Mesenchymal stem cell (in vitro differentiated cells and primary cell): ENCODE measurements around the gene KIRREL3.

Experiments used
- DNase-seq: peaks from one replicate; pipeline ENCODE4 v3.0.0-alpha.2; 2013
- H2AFZ ChIP-seq: one replicate; pipeline ENCODE4 v1.6.1; 2013; ENCODE audit warnings: low read depth, mild to moderate bottlenecking, control low read depth, inconsistent platforms, low read length, moderate library complexity
- H2AK5ac ChIP-seq: 2 replicates; pipeline ENCODE4 v1.6.1; 2013; ENCODE audit warnings: low read length, moderate library complexity, mild to moderate bottlenecking, inconsistent platforms; ENCODE audit not compliant: severe bottlenecking
- H2BK120ac ChIP-seq: one replicate; pipeline ENCODE4 v1.6.1; 2013; ENCODE audit warnings: low read depth, mild to moderate bottlenecking, inconsistent platforms, low read length, moderate library complexity
- H2BK12ac ChIP-seq, 2 experiments: one replicate each; pipeline ENCODE4 v1.6.1; 2013; ENCODE audit warnings: inconsistent platforms in 2 of 2, low read length in 2 of 2, mild to moderate bottlenecking in 2 of 2, moderate library complexity in 2 of 2, control low read depth in 1 of 2
- H2BK15ac ChIP-seq: one replicate; pipeline ENCODE4 v1.6.1; 2013; ENCODE audit warnings: mild to moderate bottlenecking, low read depth, inconsistent platforms; ENCODE audit not compliant: poor library complexity, severe bottlenecking
- H2BK5ac ChIP-seq: 2 replicates; pipeline ENCODE4 v1.6.1; 2013; ENCODE audit warnings: low read depth, mild to moderate bottlenecking, low read length, control low read depth, inconsistent platforms; ENCODE audit not compliant: poor library complexity, severe bottlenecking
- H3K14ac ChIP-seq, 2 experiments: one replicate each; pipeline ENCODE4 v1.6.1; 2013; ENCODE audit warnings: inconsistent platforms in 2 of 2, low read length in 2 of 2, control low read depth in 1 of 2, mild to moderate bottlenecking in 1 of 2, moderate library complexity in 1 of 2
- H3K18ac ChIP-seq, 2 experiments: one replicate each; pipeline ENCODE4 v1.6.1; 2013; ENCODE audit warnings: inconsistent platforms in 2 of 2, low read length in 2 of 2, control low read depth in 1 of 2, low read depth in 1 of 2, mild to moderate bottlenecking in 1 of 2
- H3K23ac ChIP-seq, 2 experiments: one replicate each; pipeline ENCODE4 v1.6.1; 2013; ENCODE audit warnings: inconsistent platforms in 2 of 2, low read length in 2 of 2, mild to moderate bottlenecking in 2 of 2, moderate library complexity in 2 of 2, control low read depth in 1 of 2
- H3K27ac ChIP-seq: 2 replicates; pipeline ENCODE4 v1.5.1; 2013; ENCODE audit warnings: mild to moderate bottlenecking, moderate library complexity, low read length, control low read depth, inconsistent platforms; ENCODE audit not compliant: poor library complexity, severe bottlenecking
- H3K27me3 ChIP-seq, 2 experiments: 2 replicates each; pipeline versions ENCODE4 v1.6.1 to v1.7.0; 2013; ENCODE audit warnings: low read length in 2 of 2, mild to moderate bottlenecking in 2 of 2, moderate library complexity in 2 of 2, control low read depth in 1 of 2, inconsistent platforms in 1 of 2; ENCODE audit not compliant: control insufficient read depth in 1 of 2, insufficient read depth in 1 of 2
- H3K36me3 ChIP-seq, 2 experiments: 2 replicates each; pipeline versions ENCODE4 v1.6.1 to v1.7.0; 2013; ENCODE audit warnings: low read length in 2 of 2, control low read depth in 1 of 2, inconsistent platforms in 1 of 2, low read depth in 1 of 2, mild to moderate bottlenecking in 1 of 2; ENCODE audit not compliant: insufficient read depth in 2 of 2, control insufficient read depth in 1 of 2
- H3K4ac ChIP-seq, 2 experiments: one replicate each; pipeline ENCODE4 v1.6.1; 2013; ENCODE audit warnings: inconsistent platforms in 2 of 2, low read length in 2 of 2, mild to moderate bottlenecking in 2 of 2, moderate library complexity in 2 of 2, control low read depth in 1 of 2, low read depth in 1 of 2
- H3K4me1 ChIP-seq: 2 replicates; pipeline ENCODE4 v1.6.1; 2013; ENCODE audit warnings: low read depth, low read length, control low read depth; ENCODE audit not compliant: control insufficient read depth, insufficient read depth
- H3K4me2 ChIP-seq: 2 replicates; pipeline ENCODE4 v1.6.1; 2013; ENCODE audit warnings: low read length, mild to moderate bottlenecking, inconsistent platforms; ENCODE audit not compliant: poor library complexity, severe bottlenecking
- H3K4me3 ChIP-seq, 2 experiments: 2 replicates each; pipeline versions ENCODE4 v1.5.1 to v1.7.0; 2013; ENCODE audit warnings: low read length in 2 of 2, mild to moderate bottlenecking in 2 of 2, control low read depth in 1 of 2, low read depth in 1 of 2; ENCODE audit not compliant: insufficient read depth in 1 of 2
- H3K79me1 ChIP-seq: replicated peaks from 2 replicates; pipeline ENCODE4 v1.6.1; 2013; ENCODE audit warnings: mild to moderate bottlenecking, control low read depth, low read length, inconsistent platforms; ENCODE audit not compliant: poor library complexity, severe bottlenecking
- H3K9ac ChIP-seq: 2 replicates; pipeline ENCODE4 v1.7.0; 2013; ENCODE audit warnings: mild to moderate bottlenecking, low read length, moderate library complexity
- H3K9me3 ChIP-seq: 2 replicates; pipeline ENCODE4 v1.7.0; 2013; ENCODE audit warnings: mild to moderate bottlenecking, low read length; ENCODE audit not compliant: control insufficient read depth
- H4K8ac ChIP-seq: one replicate; pipeline ENCODE4 v1.6.1; 2013; ENCODE audit warnings: inconsistent platforms, mild to moderate bottlenecking, low read length, moderate library complexity
- H4K91ac ChIP-seq: one replicate; pipeline ENCODE4 v1.6.1; 2013; ENCODE audit warnings: mild to moderate bottlenecking, low read length, inconsistent platforms
- WGBS: methylation state at CpG from one replicate; pipeline ENCODE4 v1.1.7; 2013; ENCODE audit warnings: mixed read lengths; 5-methylcytosine and 5-hydroxymethylcytosine counted together

Gene KIRREL3

GRCh38 chr11:126893796-126894195 is 106.8 kb downstream of the KIRREL3 start:
- no peak overlapping the region for H3K4ac ChIP-seq
- WGBS: 75% methylated on average over 5 of the region's 5 CpGs
- H2BK120ac ChIP-seq: no peak overlapping the region
- no peak overlapping the region for H4K8ac ChIP-seq
- peaks cover 0 to 3% of the 10 kb centered on the region in 2 experiments for H3K36me3 ChIP-seq
- no peak for DNase-seq
- H3K4me1 ChIP-seq: no peaks in the 10 kb centered on the region
- no peak overlapping the region for H2AK5ac ChIP-seq
- no peak overlapping the region for H3K18ac ChIP-seq
- H3K14ac ChIP-seq: no peak overlapping the region
- H2AFZ ChIP-seq: no peak overlapping the region
- H4K91ac ChIP-seq: no peak overlapping the region
- no peak overlapping the region for H2BK5ac ChIP-seq
- H3K27ac ChIP-seq: no peak overlapping the region
- no peak overlapping the region for H3K4me3 ChIP-seq
- peaks cover 41% of the 10 kb centered on the region for H3K9me3 ChIP-seq
- no peak overlapping the region for H2BK12ac ChIP-seq
- no peak overlapping the region for H2BK15ac ChIP-seq
- H3K79me1 ChIP-seq: peaks cover 15% of the 10 kb centered on the region
- H3K9ac ChIP-seq: no peak overlapping the region
- H3K23ac ChIP-seq: no peak overlapping the region
- no peaks in the 10 kb centered on the region for H3K27me3 ChIP-seq
- no peak overlapping the region for H3K4me2 ChIP-seq

DNA sequence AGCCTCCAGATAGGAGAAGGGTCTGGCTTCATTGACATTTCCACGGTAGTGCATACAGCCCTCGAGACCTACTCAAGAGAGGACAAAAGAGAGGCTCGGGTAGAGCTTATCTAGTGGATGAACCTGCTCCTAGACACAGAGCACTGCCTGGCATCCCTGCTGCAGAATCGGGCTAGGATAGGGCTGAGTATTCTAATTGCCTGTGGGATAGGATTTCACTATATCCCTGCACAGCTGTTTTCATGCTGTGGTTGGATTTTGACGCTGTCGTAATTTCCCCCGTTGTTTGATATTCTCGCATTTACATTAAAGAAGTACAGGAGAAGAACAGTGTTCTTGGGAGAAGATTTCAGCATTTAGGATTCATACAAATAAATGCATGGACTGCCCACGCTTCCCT is 107.8 kb downstream of the KIRREL3 start:
- no peak overlapping the region for H2AFZ ChIP-seq
- no peak overlapping the region for H4K8ac ChIP-seq
- no peak overlapping the region for H3K4me3 ChIP-seq
- H2AK5ac ChIP-seq: no peak overlapping the region
- H3K23ac ChIP-seq: no peak overlapping the region
- no peaks in the 10 kb centered on the region for H3K27me3 ChIP-seq
- no peak overlapping the region for H3K27ac ChIP-seq
- H3K79me1 ChIP-seq: peaks cover 15% of the 10 kb centered on the region
- H2BK15ac ChIP-seq: no peak overlapping the region
- WGBS: 81% methylated on average over 8 of the region's 9 CpGs
- H2BK5ac ChIP-seq: no peak overlapping the region
- H3K36me3 ChIP-seq: peaks cover 0 to 3% of the 10 kb centered on the region in 2 experiments
- no peak overlapping the region for H3K14ac ChIP-seq
- no peak overlapping the region for H4K91ac ChIP-seq
- H3K4me1 ChIP-seq: no peaks in the 10 kb centered on the region
- DNase-seq: no peak
- H3K9me3 ChIP-seq: peaks cover 35% of the 10 kb centered on the region
- no peak overlapping the region for H3K18ac ChIP-seq
- H2BK12ac ChIP-seq: no peak overlapping the region
- H3K9ac ChIP-seq: no peak overlapping the region
- no peak overlapping the region for H2BK120ac ChIP-seq
- no peak overlapping the region for H3K4ac ChIP-seq
- no peak overlapping the region for H3K4me2 ChIP-seq

GRCh38 chr11:126891556-126892217 is 108.9 kb downstream of the KIRREL3 start:
- Histone ChIP-seq H2BK15ac (no peak overlapping the region), H3K9me3 (peaks cover 25% of the 10 kb centered on the region), H3K4me2 (no peak overlapping the region), H3K14ac (no peak overlapping the region), H4K91ac (no peak overlapping the region), H3K23ac (no peak overlapping the region), H3K79me1 (peaks cover 16% of the 10 kb centered on the region), H3K4ac (no peak overlapping the region), H3K27ac (no peak overlapping the region), H3K4me3 (peak overlapping the region in 1 of 2 experiments; percentile 17), H3K36me3 (peaks cover 0 to 3% of the 10 kb centered on the region in 2 experiments), H4K8ac (no peak overlapping the region), H2AK5ac (no peak overlapping the region), H2BK12ac (no peak overlapping the region), H3K18ac (no peak overlapping the region), H2BK120ac (no peak overlapping the region), H2AFZ (no peak overlapping the region), H3K27me3 (no peaks in the 10 kb centered on the region), H3K9ac (no peak overlapping the region), H3K4me1 (no peaks in the 10 kb centered on the region), H2BK5ac (no peak overlapping the region)
- no peak for DNase-seq
- WGBS: 66% methylated on average over 4 of the region's 4 CpGs

DNA sequence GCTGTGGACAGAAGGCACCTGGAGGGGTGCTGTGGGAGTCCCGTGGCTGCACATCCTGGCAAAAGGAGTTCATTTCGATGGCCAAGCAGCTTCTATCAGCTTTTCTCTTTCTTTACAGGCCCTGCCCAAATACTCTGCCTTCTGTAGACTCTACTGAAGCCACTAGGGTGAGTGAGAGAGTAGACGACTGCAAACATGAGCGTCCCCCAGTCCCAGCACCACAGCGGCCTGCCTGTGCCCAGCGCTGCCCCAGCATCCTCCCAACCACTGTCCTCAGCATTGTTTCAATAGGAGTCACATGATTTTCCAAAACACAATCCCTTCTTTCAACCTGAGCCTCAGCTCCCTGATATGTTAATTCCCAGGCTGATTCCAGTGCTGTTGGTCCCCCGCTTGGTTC is 110.0 kb downstream of the KIRREL3 start:
- no peak overlapping the region for H2BK15ac ChIP-seq
- H3K23ac ChIP-seq: no peak overlapping the region
- H3K14ac ChIP-seq: no peak overlapping the region
- H3K27ac ChIP-seq: no peak overlapping the region
- H2BK5ac ChIP-seq: no peak overlapping the region
- H3K9me3 ChIP-seq: peaks cover 13% of the 10 kb centered on the region
- H3K36me3 ChIP-seq: peaks cover 0 to 2% of the 10 kb centered on the region in 2 experiments
- H3K4me3 ChIP-seq: no peak overlapping the region
- H3K4ac ChIP-seq: no peak overlapping the region
- H4K8ac ChIP-seq: no peak overlapping the region
- H4K91ac ChIP-seq: no peak overlapping the region
- H3K4me2 ChIP-seq: no peak overlapping the region
- no peak overlapping the region for H3K18ac ChIP-seq
- H2BK120ac ChIP-seq: no peak overlapping the region
- peaks cover 11% of the 10 kb centered on the region for H3K79me1 ChIP-seq
- no peak overlapping the region for H2AK5ac ChIP-seq
- no peaks in the 10 kb centered on the region for H3K4me1 ChIP-seq
- no peak for DNase-seq
- no peak overlapping the region for H2BK12ac ChIP-seq
- H3K27me3 ChIP-seq: no peaks in the 10 kb centered on the region
- WGBS: 35% methylated on average over 6 of the region's 7 CpGs
- no peak overlapping the region for H2AFZ ChIP-seq
- H3K9ac ChIP-seq: no peak overlapping the region
